WI38 (cell line): ENCODE data around the gene SGO2.

Experiments used
- H3K4me3 ChIP-seq: 2 replicates; pipeline ENCODE4 v1.5.1; 2011; ENCODE audit warnings: low read depth, mild to moderate bottlenecking, control low read depth, low read length
- CTCF ChIP-seq: IDR thresholded peaks from 2 replicates; pipeline ENCODE4 v1.5.1; 2012; ENCODE audit warnings: low read depth, mild to moderate bottlenecking, control low read depth, low read length

The SGO2 gene

GRCh38 chr2:200615247-200615646 is 89.2 kb downstream of the SGO2 start:
- no peak for TF ChIP-seq CTCF
- H3K4me3 ChIP-seq, result no peak overlapping the region

- H3K4me3 ChIP-seq, result no peak overlapping the region
- TF ChIP-seq CTCF, result no peak
Observed at GRCh38 chr2:200616193-200616592, 90.2 kb downstream of the SGO2 start.

- H3K4me3 ChIP-seq, result no peak overlapping the region
- no peak for TF ChIP-seq CTCF
Observed at GRCh38 chr2:200616656-200617055, 90.6 kb downstream of the SGO2 start.

GRCh38 chr2:200617156-200618053 is 91.4 kb downstream of the SGO2 start:
- no peak for TF ChIP-seq CTCF
- H3K4me3 ChIP-seq, result no peak overlapping the region

GRCh38 chr2:200618054-200618419 is 92.0 kb downstream of the SGO2 start:
- no peak overlapping the region for H3K4me3 ChIP-seq
- no peak for TF ChIP-seq CTCF

GRCh38 chr2:200618590-200619021 is 92.6 kb downstream of the SGO2 start:
- no peak overlapping the region for H3K4me3 ChIP-seq
- TF ChIP-seq CTCF, result 0 out of 2 replicates have a peak, but pooled peaks have one; percentile 22

GRCh38 chr2:200619279-200619678 is 93.3 kb downstream of the SGO2 start:
- TF ChIP-seq CTCF, result no peak
- no peak overlapping the region for H3K4me3 ChIP-seq
